NCI-H1105 (cell line): ENCODE data around the gene BEAN1.
"Not testable (repeated sequence)": the region's sequence is repeated elsewhere in the genome, so short reads cannot be mapped to it uniquely, and the experiment has no call there.

Experiments used
- DNase-seq: peaks from one replicate; lab custom pipeline; 2025; lab: John Stamatoyannopoulos, UW

Gene BEAN1

DNA sequence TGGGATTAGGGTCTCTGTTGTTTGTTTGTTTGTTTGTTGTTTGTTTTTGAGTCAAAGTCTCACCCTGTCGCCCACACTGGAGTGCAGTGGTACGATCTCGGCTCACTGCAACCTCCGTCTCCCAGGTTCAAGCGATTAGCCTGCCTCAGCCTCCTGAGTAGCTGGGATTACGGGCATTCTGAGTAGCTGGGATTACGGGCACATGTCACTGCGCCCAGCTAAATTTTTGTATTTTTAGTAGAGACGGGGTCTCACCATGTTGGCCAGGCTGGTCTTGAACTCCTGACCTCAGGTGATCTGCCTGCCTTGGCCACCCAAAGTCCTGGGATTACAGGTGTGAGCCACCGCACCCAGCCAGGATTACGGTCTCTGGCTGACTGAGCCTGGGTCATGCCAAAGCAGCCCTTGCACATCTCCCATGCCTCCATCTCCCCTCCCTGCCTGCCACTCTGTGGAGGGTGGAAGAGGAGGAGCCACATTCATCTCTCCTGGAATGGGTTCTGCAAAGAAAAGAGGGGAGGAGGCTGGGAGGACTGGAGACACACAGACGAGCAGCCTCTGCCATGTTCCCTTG lies 59.2 kb downstream of the BEAN1 start:
- DNase-seq, result no peak

DNA sequence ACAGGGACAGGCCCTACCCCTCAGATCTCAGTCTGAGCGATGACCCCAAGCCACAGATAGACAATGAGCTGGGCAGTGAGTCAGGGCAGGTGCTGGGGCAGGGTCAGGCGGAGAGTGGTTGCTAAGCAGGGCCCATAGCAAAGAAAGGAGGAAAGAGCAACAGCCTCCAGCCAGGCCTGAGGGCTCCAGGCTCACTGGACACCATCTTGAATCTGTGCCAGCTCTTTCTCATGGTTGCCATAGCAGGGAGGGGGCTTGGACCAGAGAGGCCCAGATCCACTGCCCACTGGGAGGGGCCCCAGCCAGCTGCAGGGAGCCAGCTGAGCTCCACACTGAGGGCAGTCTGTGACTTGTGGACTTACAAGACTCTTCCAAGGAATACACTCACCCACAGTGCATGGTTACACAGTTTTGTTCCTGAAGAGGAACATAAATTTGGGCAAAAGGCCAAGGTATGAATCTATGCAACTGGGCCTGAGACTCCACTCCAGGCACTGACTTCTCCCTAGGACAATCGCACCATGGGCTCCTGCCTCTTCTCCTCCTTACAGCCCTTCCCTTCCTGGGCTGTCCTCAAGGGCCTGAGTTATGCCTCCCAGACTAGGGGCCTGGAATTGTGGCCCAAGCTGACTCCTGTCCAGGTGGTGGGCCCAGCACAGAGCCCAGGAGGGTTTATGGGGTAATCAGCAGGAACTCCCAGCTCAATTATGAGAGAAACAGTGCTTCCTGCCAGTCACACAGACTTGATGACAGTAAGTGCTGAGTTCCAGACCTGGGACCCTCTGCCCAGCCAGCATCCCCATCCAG lies 59.9 kb downstream of the BEAN1 start:
- no peak for DNase-seq

DNA sequence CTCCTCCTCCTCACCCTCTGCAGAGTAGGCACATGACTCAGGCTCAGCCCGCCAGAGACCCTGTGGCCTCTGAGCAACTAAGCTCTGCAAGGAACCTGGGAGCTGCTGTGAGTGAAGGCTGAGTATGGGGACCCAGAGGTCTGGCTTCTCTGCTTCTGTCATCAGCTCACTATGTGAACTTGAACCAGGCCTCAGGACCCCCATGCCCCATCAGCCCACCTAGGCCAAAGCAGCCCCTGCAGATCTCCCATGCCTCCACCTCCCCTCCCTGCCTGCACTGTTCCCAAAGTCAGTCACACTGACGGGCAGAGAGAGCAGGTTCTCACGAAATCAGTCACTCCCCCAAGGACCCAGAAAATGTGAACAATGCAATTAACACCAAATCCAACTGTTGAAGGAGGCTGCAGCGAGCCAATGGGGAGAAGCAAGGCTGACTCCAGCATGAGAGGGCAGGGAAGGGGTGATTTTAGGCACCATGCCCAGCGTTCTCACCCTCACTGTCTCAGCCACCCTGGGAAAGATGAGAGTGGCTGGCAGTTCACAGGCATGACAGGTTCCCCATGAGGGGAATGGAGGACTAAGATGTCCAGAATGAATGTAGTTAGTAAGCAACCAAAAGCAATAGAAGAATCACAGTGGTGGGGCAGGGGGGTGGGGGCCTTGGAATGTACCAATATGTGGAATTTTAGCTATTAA lies 60.6 kb downstream of the BEAN1 start:
- no peak for DNase-seq

DNA sequence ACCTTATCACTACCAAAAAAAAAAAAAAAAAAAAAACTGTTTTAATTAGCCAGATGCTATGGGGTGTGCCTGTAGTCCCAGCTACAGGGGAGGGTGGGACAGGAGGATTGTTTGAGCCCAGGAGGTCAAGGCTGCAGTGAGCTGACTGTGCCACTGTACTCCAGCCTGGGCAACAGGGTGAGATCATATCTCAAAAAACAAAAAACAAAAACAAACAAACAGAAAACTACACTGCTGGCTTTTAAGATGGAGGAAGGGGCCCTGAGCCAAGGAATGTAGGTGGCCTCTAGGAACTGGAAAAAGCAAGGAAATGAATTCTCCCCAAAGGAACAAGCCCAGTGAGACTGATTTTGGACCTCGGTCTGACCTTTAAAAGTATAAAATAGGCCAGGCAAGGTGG lies 61.4 kb downstream of the BEAN1 start:
- DNase-seq, result no peak

DNA sequence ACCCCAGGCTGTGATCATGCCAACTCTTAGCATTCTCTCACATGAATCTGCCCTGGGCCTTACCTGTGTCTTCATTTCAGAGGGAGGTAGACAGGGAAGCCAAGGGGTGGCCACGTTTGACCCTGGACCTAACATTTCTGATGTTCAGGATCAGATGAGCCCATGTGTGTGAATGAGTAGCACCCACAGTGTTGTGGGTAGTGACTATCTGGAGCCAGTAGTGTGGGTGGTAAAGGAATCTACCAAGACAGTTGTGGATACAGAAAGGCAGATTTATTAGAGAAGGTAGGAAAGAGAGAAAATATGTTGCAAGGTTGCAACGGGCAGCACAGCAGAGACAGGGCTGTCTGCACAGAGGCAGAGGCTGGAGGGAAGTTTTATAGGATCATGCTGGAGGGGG lies 62.3 kb downstream of the BEAN1 start:
- DNase-seq, result no peak

DNA sequence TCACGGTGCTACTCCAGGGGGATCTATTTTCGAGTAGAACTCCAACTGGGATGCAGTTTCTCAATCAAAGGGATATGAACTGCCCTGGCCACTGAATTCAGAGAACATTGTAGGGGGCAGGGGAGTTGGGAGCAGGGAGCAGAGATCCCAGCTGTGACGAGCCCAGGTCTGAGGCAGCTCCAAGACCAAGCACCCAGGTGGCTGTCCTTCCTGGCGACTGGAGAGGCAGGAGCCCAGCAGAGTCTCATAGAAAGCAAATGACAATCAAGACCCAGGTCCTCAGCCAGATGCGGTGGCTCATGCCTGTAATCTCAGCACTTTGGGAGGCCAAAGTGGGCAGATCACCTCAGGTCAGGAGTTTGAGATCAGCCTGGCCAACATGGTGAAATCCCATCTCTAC lies 62.7 kb downstream of the BEAN1 start:
- DNase-seq, result no peak

DNA sequence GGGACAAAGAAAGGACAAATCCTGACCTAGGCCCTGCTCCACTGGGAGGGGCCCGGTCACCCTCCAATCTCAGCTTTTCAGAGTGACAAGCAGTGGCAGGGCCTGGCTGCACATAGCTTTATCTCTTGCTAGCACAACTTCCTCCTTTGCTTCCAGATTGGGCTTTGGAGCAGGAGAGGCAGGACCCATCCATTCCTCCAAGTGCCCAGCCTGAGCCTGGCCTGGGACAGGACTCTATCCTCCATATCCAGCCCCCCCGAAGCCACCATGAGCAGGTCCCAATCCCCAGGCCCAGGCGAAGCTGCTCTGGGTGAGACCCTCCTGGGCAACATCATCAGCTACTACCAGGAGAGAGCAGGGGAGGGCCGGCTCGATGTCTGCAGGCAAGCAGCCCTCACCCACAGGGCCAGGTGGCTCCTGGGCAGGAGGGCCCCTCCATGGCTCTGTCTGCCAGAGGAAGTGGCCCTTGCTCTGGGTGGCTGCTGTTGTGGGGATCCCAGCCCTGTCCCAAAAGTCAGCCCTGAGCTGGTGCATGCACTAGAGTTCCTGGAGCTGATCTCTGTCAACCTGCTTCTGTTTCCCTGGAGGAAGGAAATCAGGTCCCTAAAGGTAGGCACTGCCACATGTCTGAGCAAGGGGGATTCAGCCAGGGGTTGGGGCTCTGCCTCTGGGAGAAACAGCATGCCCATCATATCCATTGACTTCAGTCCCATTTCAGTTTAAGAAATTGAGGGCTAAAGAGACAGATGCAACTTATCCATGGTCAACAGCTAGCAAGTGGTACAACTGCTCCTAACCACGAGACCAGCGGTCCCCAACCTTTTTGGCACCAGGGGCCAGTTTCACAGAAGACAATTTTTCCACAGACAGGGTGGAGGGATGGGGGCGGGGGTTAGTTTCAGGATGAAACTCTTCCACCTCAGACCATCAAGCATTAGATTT lies 64.0 kb downstream of the BEAN1 start:
- no peak for DNase-seq

DNA sequence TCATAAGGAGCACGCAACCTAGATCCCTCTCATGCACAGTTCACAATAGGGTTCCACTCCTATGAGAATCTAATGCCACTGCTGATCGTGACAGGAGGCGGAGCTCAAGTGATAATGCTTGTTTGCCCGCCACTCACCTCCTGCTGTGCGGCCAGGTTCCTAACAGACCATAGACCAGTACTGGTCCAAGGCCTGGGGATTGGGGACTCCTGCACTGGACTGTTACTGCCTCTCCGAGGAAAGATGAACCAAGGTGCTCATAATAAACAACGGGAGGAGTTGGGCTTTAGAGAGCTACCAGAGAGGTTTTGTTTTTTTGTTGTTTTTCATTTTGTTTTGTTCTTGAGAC lies 64.6 kb downstream of the BEAN1 start:
- DNase-seq, result no peak

DNA sequence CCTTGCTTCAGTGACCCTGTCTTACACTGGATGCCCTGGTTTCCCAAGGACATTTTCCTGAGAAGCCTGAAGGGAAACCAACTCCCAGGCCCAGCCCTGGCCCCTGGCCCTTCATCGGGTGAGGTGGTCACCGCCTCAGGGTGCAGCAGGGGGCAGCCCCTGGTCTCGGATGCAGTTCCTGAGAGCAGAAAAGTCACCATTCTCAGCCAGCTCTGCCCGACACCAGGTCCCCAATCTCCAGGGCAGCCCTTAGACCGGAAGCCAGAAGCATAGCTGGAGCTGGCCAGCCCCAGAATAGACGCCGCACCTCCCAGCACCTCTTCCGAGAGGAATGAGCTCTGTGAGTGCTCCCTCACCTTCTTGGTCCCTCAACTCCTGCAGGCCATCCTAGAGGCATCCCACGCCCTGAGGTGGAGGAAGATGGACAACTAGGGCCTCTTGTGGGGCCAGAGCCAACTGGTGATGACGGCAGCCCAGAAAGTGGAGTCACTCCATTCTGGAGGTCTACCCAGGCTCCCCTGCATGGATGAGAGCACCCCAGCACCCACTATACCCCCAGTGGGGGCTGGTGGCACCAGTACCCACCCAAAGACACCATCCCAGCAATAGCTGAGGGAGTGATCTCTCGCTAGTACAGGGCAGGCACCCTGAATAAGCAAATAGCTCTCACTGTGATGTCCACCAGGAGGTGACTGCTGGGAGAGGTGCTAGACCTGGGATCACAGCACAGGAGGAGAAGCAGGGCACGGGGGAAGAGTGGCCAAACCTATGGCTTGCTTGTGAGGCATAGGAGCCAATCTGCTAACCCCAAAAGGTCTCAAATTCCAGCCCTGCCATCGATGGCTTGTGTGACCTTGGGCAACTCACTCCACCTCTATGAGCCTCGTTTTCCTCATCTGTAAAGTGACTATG lies 66.7 kb downstream of the BEAN1 start:
- no peak for DNase-seq

DNA sequence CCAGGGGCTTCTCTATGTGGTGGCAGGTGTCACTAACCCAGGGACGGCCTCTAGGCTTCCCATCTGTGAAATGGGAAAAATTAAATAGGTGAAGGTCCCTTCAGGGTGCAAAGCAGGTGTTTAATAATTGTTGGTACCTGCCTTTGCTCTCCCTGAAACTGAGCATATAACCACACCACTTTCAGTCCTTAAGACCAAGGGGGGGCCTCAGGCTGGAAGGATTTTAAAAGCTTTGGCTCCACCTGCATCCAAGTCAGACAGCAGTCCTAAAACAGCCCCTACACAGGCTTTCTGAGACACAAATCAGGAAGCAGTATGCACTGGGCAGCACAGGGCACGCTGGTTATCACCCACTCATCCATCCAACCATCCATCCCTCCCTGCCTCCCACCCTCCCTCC lies 67.8 kb downstream of the BEAN1 start:
- no peak for DNase-seq

DNA sequence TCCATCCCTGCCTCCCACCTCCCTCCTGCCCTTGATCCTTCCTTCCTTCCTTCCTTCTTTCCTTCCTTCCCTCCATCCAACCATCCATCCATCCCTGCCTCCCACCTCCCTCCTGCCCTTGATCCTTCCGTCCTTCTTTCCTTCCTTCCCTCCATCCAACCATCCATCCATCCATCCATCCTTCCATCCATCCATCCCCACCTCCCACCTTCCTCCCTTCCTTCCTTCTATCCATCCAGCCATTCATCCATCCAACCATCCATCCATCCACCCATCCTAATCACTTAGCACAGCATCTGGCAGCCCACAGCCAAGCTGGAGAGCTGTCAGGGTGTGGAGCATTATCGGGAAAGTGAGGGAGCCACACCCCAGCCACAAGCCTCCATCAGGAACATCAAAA lies 68.3 kb downstream of the BEAN1 start:
- DNase-seq, result no peak

DNA sequence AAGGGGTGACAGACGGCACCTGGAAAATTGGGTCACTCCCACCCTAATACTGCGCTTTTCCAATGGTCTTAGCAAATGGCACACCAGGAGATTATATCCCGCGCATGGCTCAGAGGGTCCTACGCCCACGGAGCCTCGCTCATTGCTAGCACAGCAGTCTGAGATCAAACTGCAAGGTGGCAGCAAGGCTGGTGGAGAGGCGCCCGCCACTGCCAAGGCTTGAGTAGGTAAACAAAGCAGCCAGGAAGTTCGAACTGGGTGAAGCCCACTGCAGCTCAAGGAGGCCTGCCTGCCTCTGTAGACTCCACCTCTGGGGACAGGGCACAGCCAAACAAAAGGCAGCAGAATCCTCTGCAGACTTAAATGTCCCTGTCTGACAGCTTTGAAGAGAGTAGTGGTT lies 69.1 kb downstream of the BEAN1 start:
- not testable (repeated sequence) for DNase-seq

DNA sequence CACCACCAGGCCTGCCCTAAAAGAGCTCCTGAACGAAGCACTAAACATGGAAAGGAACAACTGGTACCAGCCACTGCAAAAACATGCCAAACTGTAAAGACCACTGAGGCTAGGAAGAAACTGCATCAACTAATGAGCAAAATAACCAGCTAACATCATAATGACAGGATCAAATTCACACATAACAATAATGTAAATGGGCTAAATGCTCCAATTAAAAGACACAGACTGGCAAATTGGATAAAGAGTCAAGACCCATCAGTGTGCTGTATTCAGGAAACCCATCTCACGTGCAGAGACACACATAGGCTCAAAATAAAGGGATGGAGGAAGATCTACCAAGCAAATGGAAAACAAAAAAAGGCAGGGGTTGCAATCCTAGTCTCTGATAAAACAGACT lies 70.8 kb downstream of the BEAN1 start:
- DNase-seq, result not testable (repeated sequence)

DNA sequence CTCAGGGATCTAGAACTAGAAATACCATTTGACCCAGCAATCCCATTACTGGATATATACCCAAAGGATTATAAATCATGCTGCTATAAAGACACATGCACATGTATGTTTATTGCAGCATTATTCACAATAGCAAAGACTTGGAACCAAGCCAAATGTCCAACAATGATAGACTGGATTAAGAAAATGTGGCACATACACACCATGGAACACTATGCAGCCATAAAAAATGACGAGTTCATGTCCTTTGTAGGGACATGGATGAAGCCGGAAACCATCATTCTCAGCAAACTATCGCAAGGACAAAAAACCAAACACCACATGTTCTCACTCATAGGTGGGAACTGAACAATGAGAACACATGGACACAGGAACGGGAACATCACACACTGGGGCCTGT lies 74.5 kb downstream of the BEAN1 start:
- DNase-seq, result not testable (repeated sequence)

DNA sequence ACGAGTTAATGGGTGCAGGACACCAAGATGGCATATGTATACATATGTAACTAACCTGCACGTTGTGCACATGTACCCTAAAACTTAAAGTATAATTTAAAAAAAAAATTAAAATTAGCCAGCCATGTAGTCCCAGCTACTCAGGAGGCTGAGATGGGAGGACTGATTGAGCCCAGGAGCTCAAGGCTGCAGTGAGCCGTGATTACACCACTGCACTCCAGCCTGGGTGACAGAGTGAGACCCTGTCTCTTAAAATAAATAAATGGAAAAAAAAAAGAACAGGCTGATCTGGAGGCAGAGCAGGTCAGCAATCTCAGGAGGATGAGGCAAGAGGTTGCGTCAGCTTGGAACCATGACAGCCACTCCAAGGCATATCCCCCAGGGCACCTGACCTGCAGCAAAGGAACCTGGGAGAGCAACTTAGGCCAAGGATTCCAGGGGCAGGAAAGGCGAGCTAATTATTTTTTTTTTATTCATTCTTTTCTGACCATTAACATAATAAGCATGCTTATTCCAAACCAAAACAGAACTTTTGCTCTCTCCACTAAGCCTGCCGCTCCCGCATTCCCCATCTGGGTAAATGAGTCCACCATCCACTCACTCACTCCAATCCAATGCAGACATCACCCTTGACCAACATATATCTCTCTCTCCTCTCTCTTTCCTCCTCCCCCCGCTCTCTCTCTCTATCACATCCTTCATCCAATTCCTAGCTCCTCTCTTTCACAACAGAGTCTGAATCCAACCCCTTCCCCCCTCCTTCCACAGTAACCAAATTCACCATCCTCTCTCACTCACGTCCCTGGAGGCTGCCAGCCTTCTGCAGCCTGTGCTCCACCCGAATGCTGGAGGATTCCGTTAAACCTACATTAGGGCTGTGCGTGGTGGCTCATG lies 75.2 kb downstream of the BEAN1 start:
- no peak for DNase-seq

DNA sequence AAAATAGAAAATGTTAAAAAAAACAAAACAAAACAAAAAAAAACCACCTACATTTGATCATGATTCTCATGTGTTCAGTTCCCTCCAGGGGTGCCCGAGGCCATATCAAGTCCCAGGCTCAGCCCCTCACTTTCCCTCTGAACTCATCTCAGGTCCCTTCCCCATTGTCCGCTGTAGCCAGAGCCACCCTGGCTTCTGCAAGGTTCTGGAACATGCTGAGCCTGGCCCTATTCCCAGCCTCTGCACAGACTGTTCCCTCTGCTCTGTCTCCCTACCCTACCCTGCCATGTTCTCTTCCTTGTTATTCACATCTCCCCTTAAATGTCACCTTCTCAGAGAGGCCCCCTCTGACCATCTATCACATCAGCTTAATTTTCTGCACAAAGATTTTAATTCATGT lies 75.9 kb downstream of the BEAN1 start:
- DNase-seq, result no peak

DNA sequence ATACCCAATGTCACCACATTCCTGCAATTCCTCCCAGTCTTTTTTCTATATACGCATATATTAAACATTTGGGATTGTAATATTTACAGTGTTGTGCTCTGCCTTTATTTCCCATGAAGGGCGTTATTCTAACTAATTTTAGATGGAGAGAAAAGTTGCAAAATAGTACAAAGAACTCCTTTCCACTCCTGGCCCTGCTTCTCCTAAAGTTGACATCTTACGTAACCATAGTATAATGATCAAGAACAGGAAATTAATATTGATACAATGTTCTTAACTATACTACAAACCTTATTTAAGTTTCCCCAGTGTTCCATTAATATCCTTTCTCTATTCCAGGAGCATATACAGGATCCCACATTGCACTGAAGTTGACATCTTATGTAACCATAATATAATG lies 76.5 kb downstream of the BEAN1 start:
- no peak for DNase-seq

DNA sequence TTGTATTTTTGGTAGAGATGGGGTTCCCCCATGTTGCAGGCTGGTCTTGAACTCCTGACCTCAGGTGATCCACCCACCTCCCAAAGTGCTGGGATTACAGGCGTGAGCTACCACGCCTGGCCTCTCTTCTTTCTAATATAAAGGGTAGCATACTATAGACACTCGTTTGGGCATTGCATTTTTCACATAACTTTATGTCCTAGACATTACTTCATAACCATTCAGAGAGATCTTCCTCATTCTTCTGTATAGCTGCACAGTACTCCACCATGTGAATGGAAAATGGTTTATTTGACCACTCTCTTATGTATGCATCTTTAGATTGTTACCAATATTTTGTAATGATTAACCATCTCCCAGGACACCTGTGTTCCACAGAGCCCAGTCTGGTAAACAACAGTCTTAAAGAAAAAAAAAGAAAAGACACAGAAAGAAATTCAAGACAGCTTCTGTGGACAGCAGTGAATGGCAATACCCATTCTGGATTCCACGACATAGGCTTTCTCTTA lies 80.7 kb downstream of the BEAN1 start:
- DNase-seq, result no peak

DNA sequence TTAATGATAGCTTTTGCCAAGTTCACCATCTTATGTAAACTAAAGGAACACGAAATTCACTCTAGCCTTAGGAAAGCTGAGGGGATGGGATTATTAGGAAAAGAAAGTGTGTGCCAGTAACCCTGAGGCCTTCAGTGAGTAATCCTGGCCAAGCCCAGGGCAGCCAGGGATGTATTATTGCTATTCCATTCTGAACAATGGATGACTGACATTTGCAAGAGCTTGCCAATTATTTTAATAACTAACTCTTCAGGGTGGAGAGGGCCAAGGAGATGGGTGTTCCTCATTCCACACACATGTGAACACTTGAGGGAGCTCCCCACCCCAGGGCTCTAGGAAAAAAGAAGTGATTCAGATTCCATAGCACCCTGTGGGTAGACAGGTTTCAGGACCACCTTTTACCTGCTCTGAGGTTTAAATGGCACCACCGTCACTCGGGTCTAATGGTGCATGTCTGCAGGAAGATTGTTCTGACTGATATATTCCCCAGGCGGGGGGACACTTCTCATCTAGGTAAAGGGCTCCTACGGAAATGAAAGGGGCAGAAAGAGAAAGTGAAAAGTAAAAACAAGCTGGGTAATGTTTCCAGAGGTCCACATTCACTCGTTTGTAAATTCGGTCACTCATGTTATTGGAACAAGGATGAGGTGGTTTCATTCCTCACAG lies 81.3 kb downstream of the BEAN1 start:
- DNase-seq, result no peak
